HG03108 (cell line): ENCODE data around the gene GRIN3A.
"Not testable (repeated sequence)": the region's sequence is repeated elsewhere in the genome, so short reads cannot be mapped to it uniquely, and the experiment has no call there.

ENCODE experiments used
- ATAC-seq: cut with Tn5 transposase; IDR thresholded peaks from one replicate; pipeline ENCODE4 v1.9.1; 2021; ENCODE audit warnings: moderate library complexity; ENCODE audit not compliant: unreplicated experiment

Gene GRIN3A

GRCh38 chr9:101738566-101739183 is at the start of gene GRIN3A:
GRIN3A (minus strand) TSS chr9:101738647; CDS start chr9:101737979, 668 bp downstream.
- ATAC-seq: no peak

GRCh38 chr9:101787891-101788290 is 49.4 kb upstream of the GRIN3A start:
- no peak for ATAC-seq

GRCh38 chr9:101778332-101778731 is 39.9 kb upstream of the GRIN3A start:
- ATAC-seq: no peak

GRCh38 chr9:101764472-101764871 is 26.0 kb upstream of the GRIN3A start:
- ATAC-seq: no peak

GRCh38 chr9:101758304-101758930 is 20.0 kb upstream of the GRIN3A start:
- ATAC-seq: no peak

- no peak for ATAC-seq
Measured at GRCh38 chr9:101753716-101754115, 15.3 kb upstream of the GRIN3A start.

GRCh38 chr9:101751895-101752294 is 13.4 kb upstream of the GRIN3A start:
- ATAC-seq: no peak

GRCh38 chr9:101739311-101739710 is 864 bp upstream of the GRIN3A start:
- no peak for ATAC-seq

GRCh38 chr9:101737705-101738565 is 512 bp downstream of the GRIN3A start:
- ATAC-seq: no peak

- ATAC-seq: no peak
Measured at GRCh38 chr9:101737165-101737704, 1.2 kb downstream of the GRIN3A start.

GRCh38 chr9:101736717-101737116 is 1.7 kb downstream of the GRIN3A start:
- ATAC-seq: no peak

- no peak for ATAC-seq
Measured at GRCh38 chr9:101731429-101731828, 7.0 kb downstream of the GRIN3A start.

- peak; percentile 76 for ATAC-seq
Measured at GRCh38 chr9:101727612-101728524, 10.6 kb downstream of the GRIN3A start.

GRCh38 chr9:101724271-101724670 is 14.2 kb downstream of the GRIN3A start:
- not testable (repeated sequence) for ATAC-seq

- no peak for ATAC-seq
Measured at GRCh38 chr9:101718192-101718591, 20.3 kb downstream of the GRIN3A start.

GRCh38 chr9:101716629-101717028 is 21.8 kb downstream of the GRIN3A start:
- no peak for ATAC-seq

GRCh38 chr9:101711330-101711941 is 27.0 kb downstream of the GRIN3A start:
- no peak for ATAC-seq

GRCh38 chr9:101708855-101709254 is 29.6 kb downstream of the GRIN3A start:
- no peak for ATAC-seq

GRCh38 chr9:101707721-101708120 is 30.7 kb downstream of the GRIN3A start:
- no peak for ATAC-seq

- no peak for ATAC-seq
Measured at GRCh38 chr9:101706997-101707396, 31.4 kb downstream of the GRIN3A start.
